ENCODE results near the gene CAMK2B.
A peak's percentile ranks its signal among the peaks of the same experiment; 100 is the strongest.
"Not testable (repeated sequence)": the region's sequence is repeated elsewhere in the genome, so short reads cannot be mapped to it uniquely, and the experiment has no call there.

The CAMK2B gene

GRCh38 chr7:44212581-44213184, 112.7 kb downstream of the CAMK2B start:
- DNase-seq: no peak

- DNase-seq: no peak
Measured at GRCh38 chr7:44212018-44212417, 113.4 kb downstream of the CAMK2B start.

- no peak for DNase-seq
Measured at GRCh38 chr7:44211126-44211675, 114.2 kb downstream of the CAMK2B start.

- no peak for DNase-seq
Measured at GRCh38 chr7:44210107-44210506, 115.3 kb downstream of the CAMK2B start.

GRCh38 chr7:44208085-44208484, 117.3 kb downstream of the CAMK2B start:
- no peak for DNase-seq

- no peak for DNase-seq
Measured at GRCh38 chr7:44206008-44206407, 119.4 kb downstream of the CAMK2B start.

GRCh38 chr7:44201813-44202212, 123.6 kb downstream of the CAMK2B start:
- DNase-seq: no peak

- peak in 1 of 2 experiments; percentile 91 for DNase-seq
Measured at GRCh38 chr7:44200699-44201461, 124.5 kb downstream of the CAMK2B start, which contains the start of gene YKT6. TSS of gene YKT6 (plus strand) at chr7:44200978. CDS start at chr7:44201136, 158 bp downstream.

- not testable (repeated sequence) for DNase-seq
Measured at GRCh38 chr7:44200163-44200562, 125.2 kb downstream of the CAMK2B start.

GRCh38 chr7:44197474-44197873, 127.9 kb downstream of the CAMK2B start:
- no peak for DNase-seq

- peak in 1 of 2 experiments; percentile 56 for DNase-seq
Measured at GRCh38 chr7:44196450-44196872, 128.9 kb downstream of the CAMK2B start.

GRCh38 chr7:44195889-44196288, 129.5 kb downstream of the CAMK2B start:
- no peak for DNase-seq

- DNase-seq: no peak
Measured at GRCh38 chr7:44194562-44195145, 130.7 kb downstream of the CAMK2B start.

- no peak for DNase-seq
Measured at GRCh38 chr7:44194069-44194468, 131.3 kb downstream of the CAMK2B start.

- DNase-seq: no peak
Measured at GRCh38 chr7:44193011-44193802, 132.2 kb downstream of the CAMK2B start.

- no peak for DNase-seq
Measured at GRCh38 chr7:44191171-44191570, 134.2 kb downstream of the CAMK2B start.

GRCh38 chr7:44189993-44190872, 135.2 kb downstream of the CAMK2B start:
- DNase-seq: no peak

- DNase-seq: peak; percentile 56 to 76
Measured at GRCh38 chr7:44189286-44189992, 136.0 kb downstream of the CAMK2B start, which contains the start of gene GCK. TSS of gene GCK (minus strand) at chr7:44189439. CDS start at chr7:44188953, 486 bp downstream.

- no peak for DNase-seq
Measured at GRCh38 chr7:44188480-44189225, 136.7 kb downstream of the CAMK2B start.
